Amygdala (tissue), 56 donors: ENCODE data around the gene PATJ.
"Not testable (repeated sequence)": the region's sequence is repeated elsewhere in the genome, so short reads cannot be mapped to it uniquely, and the experiment has no call there.

Experiments
- DNase-seq, 56 donors: peaks; one replicate each; lab custom pipeline; 2025; lab: John Stamatoyannopoulos, UW

PATJ gene

GRCh38 chr1:61935516-61935915 is 193.2 kb downstream of the PATJ start:
- no peak for DNase-seq

DNA sequence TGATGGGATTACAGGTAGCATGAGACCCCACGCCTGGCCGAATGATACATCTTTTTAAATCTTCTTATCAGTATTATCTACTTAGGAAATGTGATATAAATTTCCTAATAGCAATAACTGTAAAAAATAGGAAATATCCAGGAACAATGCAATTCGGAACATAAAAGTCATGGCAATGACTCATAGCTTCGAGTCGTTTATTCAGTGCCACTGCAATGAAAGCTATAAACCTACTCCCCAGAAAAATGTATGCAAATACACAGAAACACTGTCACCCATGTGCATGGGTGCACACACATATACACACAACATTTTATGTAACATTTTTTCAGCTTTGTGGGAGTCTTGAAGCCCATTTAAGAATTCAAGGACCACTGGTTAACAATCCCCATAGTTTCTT is 194.6 kb downstream of the PATJ start:
- DNase-seq, result no peak

DNA sequence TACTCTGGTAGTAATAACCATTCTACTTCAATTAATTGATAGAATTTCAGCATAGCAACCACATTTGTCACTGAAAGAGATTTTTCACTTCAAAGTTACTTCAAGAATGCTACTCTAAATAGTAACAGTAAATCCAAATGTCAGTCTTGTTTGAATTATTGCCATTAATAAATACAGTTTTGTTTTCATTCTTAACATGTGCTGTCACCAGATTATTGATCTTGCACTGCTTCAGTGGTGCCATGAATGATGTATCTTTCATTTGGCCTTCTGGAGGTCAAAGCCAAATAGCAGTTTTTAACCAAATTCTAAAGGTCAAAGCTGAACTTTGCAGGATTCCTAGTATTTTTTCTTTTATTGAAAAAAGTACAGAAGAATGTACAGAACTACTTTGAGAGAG is 199.5 kb downstream of the PATJ start:
- DNase-seq, result no peak

DNA sequence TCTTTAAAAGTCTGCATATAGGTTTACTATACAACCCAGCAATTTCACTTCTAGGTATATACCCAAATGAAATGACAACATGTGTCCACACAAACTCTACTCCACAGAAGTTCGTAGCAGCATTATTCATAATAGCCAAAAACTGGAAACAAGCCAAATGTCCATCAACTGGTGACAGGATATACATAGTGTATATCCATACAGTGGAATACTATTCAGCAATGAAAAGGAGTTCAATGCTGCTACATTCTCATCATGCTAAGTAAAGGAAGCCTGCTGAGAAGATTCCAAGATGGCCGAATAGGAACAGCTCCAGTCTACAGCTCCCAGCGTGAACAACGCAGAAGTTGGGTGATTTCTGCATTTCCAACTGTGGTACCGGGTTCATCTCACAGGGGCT is 200.6 kb downstream of the PATJ start:
- no peak for DNase-seq

DNA sequence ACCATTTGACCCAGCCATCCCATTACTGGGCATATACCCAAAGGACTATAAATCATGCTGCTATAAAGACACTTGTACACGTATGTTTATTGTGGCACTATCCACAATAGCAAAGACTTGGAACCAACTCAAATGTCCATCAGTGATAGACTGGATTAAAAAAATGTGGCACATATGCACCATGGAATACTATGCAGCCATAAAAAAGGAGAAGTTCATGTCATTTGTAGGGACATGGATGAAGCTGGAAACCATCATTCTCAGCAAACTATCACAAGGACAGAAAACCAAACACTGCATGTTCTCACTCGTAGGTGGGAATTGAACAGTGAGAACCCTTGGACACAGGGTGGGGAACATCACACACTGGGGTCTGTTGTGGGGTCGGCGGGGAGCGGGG is 206.4 kb downstream of the PATJ start:
- not testable (repeated sequence) for DNase-seq

- DNase-seq, result no peak
Measured at GRCh38 chr1:61950418-61950817, 208.1 kb downstream of the PATJ start.

GRCh38 chr1:61951731-61952580 is 209.7 kb downstream of the PATJ start:
- DNase-seq, result peak in 1 of 56 donors; percentile 4

- no peak for DNase-seq
Measured at GRCh38 chr1:61952675-61953074, 210.4 kb downstream of the PATJ start.

DNA sequence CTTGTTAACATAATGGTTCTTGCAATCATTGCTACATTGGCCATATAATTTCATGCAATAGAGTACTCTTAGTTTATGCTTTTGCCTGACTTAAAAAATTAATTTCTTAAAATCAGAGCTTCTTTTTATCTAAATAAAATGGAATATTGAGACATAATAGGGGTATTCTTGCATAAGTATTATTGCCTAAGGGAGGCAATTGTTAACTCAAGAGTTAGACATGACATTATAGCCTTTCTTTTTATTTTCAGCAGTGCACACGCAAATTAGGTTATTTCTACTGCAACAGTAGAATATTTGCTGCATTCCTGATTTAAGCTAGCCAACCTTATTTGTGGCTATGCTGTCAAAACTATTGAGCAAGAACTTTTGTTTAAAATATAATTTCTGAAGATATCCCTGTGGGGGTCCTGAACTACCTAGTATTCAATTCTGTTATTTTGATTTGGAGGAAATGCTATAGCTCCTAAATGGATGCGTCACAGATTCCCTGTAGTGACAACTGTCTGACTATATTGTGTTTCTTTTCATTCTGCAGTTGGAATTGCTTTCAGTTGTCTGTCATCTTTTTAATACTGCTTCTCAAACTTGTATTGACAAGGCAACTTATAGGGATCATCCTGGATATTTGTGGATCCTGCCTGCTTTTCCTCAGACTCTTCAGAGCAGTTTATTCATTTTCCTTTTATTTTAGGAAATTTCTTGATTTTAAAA is 211.0 kb downstream of the PATJ start:
- DNase-seq, result no peak

GRCh38 chr1:61953790-61954150 is 211.5 kb downstream of the PATJ start:
- no peak for DNase-seq

DNA sequence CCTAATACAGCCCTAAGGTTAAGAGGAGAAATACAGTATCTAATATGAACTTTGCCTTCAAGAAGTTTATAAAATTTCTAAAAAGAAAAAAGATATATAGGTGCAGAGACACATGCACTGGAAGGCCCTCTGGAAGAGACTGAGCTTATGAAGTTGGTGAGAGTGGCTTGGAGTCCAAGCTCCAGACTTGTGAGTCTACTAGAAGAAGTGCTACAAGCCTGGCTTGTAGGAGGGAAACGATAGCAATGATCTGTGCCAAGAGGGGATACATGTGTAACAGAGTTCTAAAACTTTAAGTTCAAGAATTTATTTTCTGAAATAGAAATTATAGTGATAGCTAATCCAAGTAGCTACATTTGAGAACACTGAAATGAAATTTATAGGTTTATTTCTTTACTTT is 213.0 kb downstream of the PATJ start:
- no peak for DNase-seq

DNA sequence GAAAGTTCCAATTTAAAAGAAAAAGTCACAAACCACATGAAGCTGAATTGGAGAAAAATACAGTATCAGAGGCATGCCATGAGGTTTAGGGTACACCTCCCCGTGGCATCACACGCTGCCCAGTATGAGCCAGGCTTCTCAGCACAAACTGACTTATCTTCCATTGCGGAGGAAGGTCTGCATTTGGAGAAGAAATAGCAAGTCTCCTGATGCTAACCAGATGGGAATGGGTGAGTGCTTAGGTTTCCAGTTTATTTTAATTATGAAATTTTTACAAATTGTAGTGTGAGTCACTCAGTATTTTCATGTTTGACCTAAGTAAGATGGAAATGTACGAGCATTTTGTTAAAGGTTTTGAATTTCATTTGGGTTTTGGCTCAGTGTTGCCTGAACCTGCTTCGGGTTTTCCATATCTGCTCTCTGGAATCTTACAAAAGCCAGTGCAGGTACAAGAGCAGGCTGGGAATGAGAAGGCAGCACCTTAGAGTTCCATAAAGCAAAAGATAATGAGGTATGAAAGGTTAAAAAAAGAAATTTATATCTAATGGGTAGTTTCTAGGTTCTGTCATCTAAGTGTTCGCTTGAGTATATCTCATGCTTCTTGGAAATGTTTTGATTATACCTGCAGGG is 213.9 kb downstream of the PATJ start:
- no peak for DNase-seq

GRCh38 chr1:61956784-61957183 is 214.5 kb downstream of the PATJ start:
- no peak for DNase-seq

- DNase-seq, result no peak
Measured at GRCh38 chr1:61961009-61961408, 218.7 kb downstream of the PATJ start.

- no peak for DNase-seq
Measured at GRCh38 chr1:61962631-61963030, 220.4 kb downstream of the PATJ start.

DNA sequence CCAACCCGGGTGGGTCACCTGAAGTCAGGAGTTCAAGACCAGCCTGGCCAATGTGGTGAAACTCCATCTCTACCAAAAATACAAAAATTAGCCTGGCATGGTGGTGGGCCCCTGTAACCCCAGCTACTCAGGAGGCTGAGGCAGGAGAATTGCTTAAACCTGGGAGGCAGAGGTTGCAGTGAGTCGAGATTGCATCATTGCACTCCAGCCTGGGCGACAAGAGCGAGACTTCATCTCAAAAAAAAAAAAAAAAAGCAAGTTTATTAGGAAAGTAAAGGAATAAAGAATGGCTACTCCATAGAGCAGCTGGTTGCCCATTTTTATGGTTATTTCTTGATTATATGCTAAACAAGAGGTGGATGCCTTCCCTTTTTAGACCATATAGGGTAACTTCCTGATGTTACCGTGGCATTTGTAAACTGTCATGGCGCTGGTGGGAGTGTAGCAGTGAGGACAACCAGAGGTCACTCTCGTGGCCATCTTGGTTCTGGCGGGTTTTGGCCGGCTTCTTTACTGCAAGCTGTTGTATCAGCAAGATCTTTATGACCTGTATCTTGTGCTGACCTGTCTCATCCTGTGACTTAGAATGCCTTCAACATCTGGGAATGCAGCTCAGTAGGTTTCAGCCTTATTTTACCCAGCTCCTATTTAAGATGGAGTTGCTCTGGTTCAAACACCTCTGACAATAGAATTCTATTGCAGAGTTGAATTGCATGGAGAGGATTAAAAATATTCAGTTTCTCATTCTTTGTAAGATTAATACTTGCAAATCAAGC is 224.4 kb downstream of the PATJ start:
- DNase-seq, result not testable (repeated sequence)

DNA sequence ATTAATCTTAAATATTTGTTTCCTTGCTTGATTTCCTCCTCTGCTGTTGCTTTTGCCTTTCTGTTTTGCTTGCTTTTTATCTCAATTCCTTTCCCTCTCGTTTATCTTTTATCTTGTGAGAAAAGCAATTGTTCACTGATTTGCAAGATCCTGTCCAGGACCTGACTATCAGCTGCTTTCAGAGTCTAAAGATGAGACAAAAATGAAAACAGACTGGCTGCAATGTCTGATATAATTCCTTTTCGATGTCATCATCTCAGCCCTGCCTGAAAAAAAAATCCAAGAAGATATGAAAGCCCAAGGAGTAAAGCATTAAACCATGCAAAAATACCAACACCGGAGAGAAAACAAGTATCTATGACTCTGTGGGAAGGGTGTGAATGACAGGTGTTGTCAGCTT is 225.5 kb downstream of the PATJ start:
- no peak for DNase-seq

GRCh38 chr1:61968869-61969268 is 226.6 kb downstream of the PATJ start:
- DNase-seq, result no peak

GRCh38 chr1:61973100-61973837 is 231.0 kb downstream of the PATJ start:
- peak in 4 of 56 donors; percentile 6 to 36 (median 16) for DNase-seq

DNA sequence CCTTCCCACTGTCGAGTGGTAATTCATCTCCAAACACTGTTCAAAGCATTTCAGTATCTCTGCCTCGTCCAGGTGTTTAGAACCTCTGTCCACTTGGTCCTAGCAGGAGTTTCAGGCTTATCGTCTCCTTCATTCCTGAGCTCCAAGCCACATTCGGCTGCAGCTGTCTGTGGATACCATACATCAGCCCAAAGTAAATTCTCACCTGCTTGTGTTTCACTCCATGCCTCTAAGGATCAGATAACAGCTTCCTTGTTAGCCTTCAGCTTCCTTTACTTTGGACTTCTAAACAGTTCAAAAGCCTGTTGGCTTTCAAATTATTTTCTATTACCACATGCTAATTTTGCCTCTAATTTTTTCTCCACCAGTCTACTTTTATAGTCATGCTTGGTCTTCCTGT is 233.4 kb downstream of the PATJ start:
- DNase-seq, result no peak
